ENCODE measurements around the gene FGFRL1. TPM values are rescaled to one million over a fixed set of nuclear protein-coding genes. Genes with fewer than 3 reads are reported as not detected.

Gene FGFRL1
- total and polyA plus RNA-seq, 2 of the 13 experiments (the other 11 are each of a cell fraction or from before 2014, with no cell fraction given): 19.1 to 30.6 TPM

DNA sequence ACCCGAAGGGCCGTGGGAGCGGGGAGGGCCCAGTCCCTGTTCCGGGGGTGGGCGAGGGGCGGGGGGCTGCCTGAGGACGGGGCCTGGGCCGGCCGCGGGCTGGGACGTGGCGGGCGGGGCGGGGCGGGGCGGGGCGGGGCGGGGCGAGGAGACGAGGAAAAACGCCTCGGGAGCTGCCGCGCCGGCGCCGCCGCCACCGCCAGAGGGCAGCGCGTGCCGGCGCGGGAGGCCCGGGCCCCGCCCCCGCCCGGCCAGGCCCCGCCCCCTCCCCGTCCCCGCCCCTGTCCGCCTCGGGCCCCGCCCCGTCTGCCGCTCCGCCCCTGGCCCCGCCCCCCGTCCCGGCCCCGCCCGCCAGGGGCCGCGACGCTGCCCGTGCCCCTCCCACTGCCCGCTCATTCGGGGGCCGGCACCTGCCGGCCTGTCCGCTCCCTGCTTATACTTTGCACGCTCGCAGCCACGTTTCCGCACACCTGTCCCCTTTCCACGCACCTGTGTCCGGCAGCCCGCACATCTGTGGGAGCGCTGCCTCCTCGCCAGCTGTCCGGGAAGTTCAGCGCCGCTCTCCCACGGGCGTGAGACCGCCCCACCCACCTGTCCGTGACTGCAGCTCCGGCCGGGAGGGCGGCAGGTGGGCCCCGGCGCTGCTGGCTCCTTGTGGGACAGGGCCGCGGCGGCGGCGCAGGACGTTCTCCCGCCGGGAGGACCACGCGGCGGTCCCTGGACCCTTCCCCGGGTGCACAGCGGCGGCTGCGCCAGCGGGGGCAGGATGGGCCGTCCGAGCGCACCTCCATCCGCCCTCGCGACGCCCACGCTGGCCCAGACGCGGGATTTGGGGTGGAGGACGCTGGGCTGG lies 1.7 kb upstream of the FGFRL1 start (continued):
- no peak for TF ChIP-seq PHF21A (CRISPR knock-in tag; IDR thresholded peaks at IDR 0.05)
- TF ChIP-seq KLF12 (CRISPR knock-in tag; IDR thresholded peaks at IDR 0.05; ENCODE audit: borderline replicate concordance): no peak; the same call in 1 of the 2 replicates
- TF ChIP-seq, protein P1, sequence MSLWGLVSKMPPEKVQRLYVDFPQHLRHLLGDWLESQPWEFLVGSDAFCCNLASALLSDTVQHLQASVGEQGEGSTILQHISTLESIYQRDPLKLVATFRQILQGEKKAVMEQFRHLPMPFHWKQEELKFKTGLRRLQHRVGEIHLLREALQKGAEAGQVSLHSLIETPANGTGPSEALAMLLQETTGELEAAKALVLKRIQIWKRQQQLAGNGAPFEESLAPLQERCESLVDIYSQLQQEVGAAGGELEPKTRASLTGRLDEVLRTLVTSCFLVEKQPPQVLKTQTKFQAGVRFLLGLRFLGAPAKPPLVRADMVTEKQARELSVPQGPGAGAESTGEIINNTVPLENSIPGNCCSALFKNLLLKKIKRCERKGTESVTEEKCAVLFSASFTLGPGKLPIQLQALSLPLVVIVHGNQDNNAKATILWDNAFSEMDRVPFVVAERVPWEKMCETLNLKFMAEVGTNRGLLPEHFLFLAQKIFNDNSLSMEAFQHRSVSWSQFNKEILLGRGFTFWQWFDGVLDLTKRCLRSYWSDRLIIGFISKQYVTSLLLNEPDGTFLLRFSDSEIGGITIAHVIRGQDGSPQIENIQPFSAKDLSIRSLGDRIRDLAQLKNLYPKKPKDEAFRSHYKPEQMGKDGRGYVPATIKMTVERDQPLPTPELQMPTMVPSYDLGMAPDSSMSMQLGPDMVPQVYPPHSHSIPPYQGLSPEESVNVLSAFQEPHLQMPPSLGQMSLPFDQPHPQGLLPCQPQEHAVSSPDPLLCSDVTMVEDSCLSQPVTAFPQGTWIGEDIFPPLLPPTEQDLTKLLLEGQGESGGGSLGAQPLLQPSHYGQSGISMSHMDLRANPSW (CRISPR knock-in tag; IDR thresholded peaks at IDR 0.05; ENCODE audit: borderline replicate concordance): no peak
- no peak for TF ChIP-seq RARA (CRISPR knock-in tag; IDR thresholded peaks at IDR 0.05)
- TF ChIP-seq POLR2AphosphoS5 (IDR thresholded peaks at IDR 0.05; ENCODE audit: low read depth, low read length): no peak
- TF ChIP-seq KAT2B (IDR thresholded peaks at IDR 0.05; ENCODE audit: borderline replicate concordance, low read depth, low read length): no peak
- TF ChIP-seq SPEN (CRISPR knock-in tag; IDR thresholded peaks at IDR 0.05; ENCODE audit: low read depth): peak; percentile 45; the same call in 1 of the 2 replicates
- no peak for TF ChIP-seq CREB1 (IDR thresholded peaks at IDR 0.05)
- TF ChIP-seq CREB1 (CRISPR knock-in tag; IDR thresholded peaks at IDR 0.05): no peak
- 0 out of 2 replicates have a peak, but pooled peaks have one; percentile 12 for TF ChIP-seq ZNF773 (CRISPR knock-in tag; IDR thresholded peaks at IDR 0.05; ENCODE audit: borderline replicate concordance)
- 0 out of 2 replicates have a peak, but pooled peaks have one; percentile 19 for TF ChIP-seq HOXD1 (CRISPR knock-in tag; IDR thresholded peaks at IDR 0.05)
- TF ChIP-seq, protein P2, sequence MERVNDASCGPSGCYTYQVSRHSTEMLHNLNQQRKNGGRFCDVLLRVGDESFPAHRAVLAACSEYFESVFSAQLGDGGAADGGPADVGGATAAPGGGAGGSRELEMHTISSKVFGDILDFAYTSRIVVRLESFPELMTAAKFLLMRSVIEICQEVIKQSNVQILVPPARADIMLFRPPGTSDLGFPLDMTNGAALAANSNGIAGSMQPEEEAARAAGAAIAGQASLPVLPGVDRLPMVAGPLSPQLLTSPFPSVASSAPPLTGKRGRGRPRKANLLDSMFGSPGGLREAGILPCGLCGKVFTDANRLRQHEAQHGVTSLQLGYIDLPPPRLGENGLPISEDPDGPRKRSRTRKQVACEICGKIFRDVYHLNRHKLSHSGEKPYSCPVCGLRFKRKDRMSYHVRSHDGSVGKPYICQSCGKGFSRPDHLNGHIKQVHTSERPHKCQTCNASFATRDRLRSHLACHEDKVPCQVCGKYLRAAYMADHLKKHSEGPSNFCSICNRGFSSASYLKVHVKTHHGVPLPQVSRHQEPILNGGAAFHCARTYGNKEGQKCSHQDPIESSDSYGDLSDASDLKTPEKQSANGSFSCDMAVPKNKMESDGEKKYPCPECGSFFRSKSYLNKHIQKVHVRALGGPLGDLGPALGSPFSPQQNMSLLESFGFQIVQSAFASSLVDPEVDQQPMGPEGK (CRISPR knock-in tag; IDR thresholded peaks at IDR 0.05): peak; percentile 35; the same call in 1 of the 2 replicates
- no peak for TF ChIP-seq ELF4 (CRISPR knock-in tag; IDR thresholded peaks at IDR 0.05; ENCODE audit: borderline replicate concordance)
- TF ChIP-seq SIN3A (IDR thresholded peaks at IDR 0.05; ENCODE audit: borderline replicate concordance, low read depth, low read length): 0 out of 2 replicates have a peak, but pooled peaks have one; percentile 29
- TF ChIP-seq CENPT (CRISPR knock-in tag; IDR thresholded peaks at IDR 0.05; ENCODE audit: low read depth): no peak
- TF ChIP-seq HNRNPL (IDR thresholded peaks at IDR 0.05; ENCODE audit: low read depth, low read length): no peak
- no peak for TF ChIP-seq ZNF484 (CRISPR knock-in tag; IDR thresholded peaks at IDR 0.05; ENCODE audit: borderline replicate concordance, low read depth)
- no peak for TF ChIP-seq HNF4A (CRISPR knock-in tag; IDR thresholded peaks at IDR 0.05)
- TF ChIP-seq HNRNPUL1 (IDR thresholded peaks at IDR 0.05; ENCODE audit: low read depth, low read length): no peak
- TF ChIP-seq, protein P3, sequence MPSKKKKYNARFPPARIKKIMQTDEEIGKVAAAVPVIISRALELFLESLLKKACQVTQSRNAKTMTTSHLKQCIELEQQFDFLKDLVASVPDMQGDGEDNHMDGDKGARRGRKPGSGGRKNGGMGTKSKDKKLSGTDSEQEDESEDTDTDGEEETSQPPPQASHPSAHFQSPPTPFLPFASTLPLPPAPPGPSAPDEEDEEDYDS (CRISPR knock-in tag; IDR thresholded peaks at IDR 0.05): no peak
- TF ChIP-seq, protein P4, sequence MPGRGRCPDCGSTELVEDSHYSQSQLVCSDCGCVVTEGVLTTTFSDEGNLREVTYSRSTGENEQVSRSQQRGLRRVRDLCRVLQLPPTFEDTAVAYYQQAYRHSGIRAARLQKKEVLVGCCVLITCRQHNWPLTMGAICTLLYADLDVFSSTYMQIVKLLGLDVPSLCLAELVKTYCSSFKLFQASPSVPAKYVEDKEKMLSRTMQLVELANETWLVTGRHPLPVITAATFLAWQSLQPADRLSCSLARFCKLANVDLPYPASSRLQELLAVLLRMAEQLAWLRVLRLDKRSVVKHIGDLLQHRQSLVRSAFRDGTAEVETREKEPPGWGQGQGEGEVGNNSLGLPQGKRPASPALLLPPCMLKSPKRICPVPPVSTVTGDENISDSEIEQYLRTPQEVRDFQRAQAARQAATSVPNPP (CRISPR knock-in tag; IDR thresholded peaks at IDR 0.05): no peak
- TF ChIP-seq, protein P5, sequence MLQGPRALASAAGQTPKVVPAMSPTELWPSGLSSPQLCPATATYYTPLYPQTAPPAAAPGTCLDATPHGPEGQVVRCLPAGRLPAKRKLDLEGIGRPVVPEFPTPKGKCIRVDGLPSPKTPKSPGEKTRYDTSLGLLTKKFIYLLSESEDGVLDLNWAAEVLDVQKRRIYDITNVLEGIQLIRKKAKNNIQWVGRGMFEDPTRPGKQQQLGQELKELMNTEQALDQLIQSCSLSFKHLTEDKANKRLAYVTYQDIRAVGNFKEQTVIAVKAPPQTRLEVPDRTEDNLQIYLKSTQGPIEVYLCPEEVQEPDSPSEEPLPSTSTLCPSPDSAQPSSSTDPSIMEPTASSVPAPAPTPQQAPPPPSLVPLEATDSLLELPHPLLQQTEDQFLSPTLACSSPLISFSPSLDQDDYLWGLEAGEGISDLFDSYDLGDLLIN (CRISPR knock-in tag; IDR thresholded peaks at IDR 0.05; ENCODE audit: borderline replicate concordance): no peak
- TF ChIP-seq ZNF768 (CRISPR knock-in tag; IDR thresholded peaks at IDR 0.05): no peak

Data from HepG2 (cell line).